GM12878 (cell line): ENCODE results near the gene SETBP1. TPM values are rescaled to one million over a fixed set of nuclear protein-coding genes. Genes with fewer than 3 reads are reported as not detected.

ENCODE experiments used
- BCL11A ChIP-seq: IDR thresholded peaks from 2 replicates; pipeline ENCODE4 v1.6.1; 2011; ENCODE audit warnings: low read depth, low read length
- BMI1 ChIP-seq: fragments of 450-650 bp; IDR thresholded peaks from 2 replicates; pipeline ENCODE4 v1.6.1; 2016; ENCODE audit warnings: mild to moderate bottlenecking, moderate library complexity, borderline replicate concordance
- DPF2 ChIP-seq: fragments of 450-650 bp; IDR thresholded peaks from 2 replicates; pipeline ENCODE4 v1.6.1; 2017; ENCODE audit warnings: mild to moderate bottlenecking
- EED ChIP-seq: sonication (generic); IDR thresholded peaks from 2 replicates; pipeline ENCODE4 v1.6.1; 2016; ENCODE audit warnings: antibody characterized with exemption, low read depth
- ETV6 ChIP-seq, 2 experiments: fragments of 450-650 bp in 1 of 2; IDR thresholded peaks in 1 of 2; conservative IDR thresholded peaks in 1 of 2; 2 replicates each; pipeline ENCODE4 v1.6.1; 2014; ENCODE audit warnings: antibody characterized with exemption in 1 of 2, borderline replicate concordance in 1 of 2, low read depth in 1 of 2, mild to moderate bottlenecking in 1 of 2, moderate library complexity in 1 of 2
- FOXM1 ChIP-seq: IDR thresholded peaks from 2 replicates; pipeline ENCODE4 v1.6.1; 2012; ENCODE audit warnings: low read depth, mild to moderate bottlenecking, inconsistent platforms, low read length, moderate library complexity
- HDAC2 ChIP-seq: fragments of 200-600 bp; sonication (generic); IDR thresholded peaks from 2 replicates; pipeline ENCODE4 v1.6.1; 2017
- IKZF2 ChIP-seq, 2 experiments: fragments of 450-650 bp; IDR thresholded peaks; 2 replicates each; pipeline ENCODE4 v1.6.1; 2017; ENCODE audit warnings: mild to moderate bottlenecking in 2 of 2, moderate library complexity in 2 of 2
- KLF5 ChIP-seq: fragments of 450-650 bp; IDR thresholded peaks from 2 replicates; pipeline ENCODE4 v1.6.1; 2014; ENCODE audit warnings: mild to moderate bottlenecking; ENCODE audit not compliant: partially characterized antibody
- PAX5 ChIP-seq: IDR thresholded peaks from 2 replicates; pipeline ENCODE4 v1.6.1; 2011; ENCODE audit warnings: low read depth, low read length, borderline replicate concordance
- PML ChIP-seq: IDR thresholded peaks from 2 replicates; pipeline ENCODE4 v1.6.1; 2012; ENCODE audit warnings: low read length, inconsistent platforms
- POU2F2 ChIP-seq: IDR thresholded peaks from 3 replicates; pipeline ENCODE4 v1.6.1; 2011; ENCODE audit warnings: low read depth, mild to moderate bottlenecking, low read length, borderline replicate concordance
- REST ChIP-seq: IDR thresholded peaks from 2 replicates; pipeline ENCODE4 v1.6.1; 2012; ENCODE audit warnings: mild to moderate bottlenecking, low read depth, low read length
- RFX5 ChIP-seq: IDR thresholded peaks from 2 replicates; pipeline ENCODE4 v1.6.1; 2011; ENCODE audit warnings: low read depth, low read length, improper control_type of control experiment
- SKIL ChIP-seq: fragments of 450-650 bp; IDR thresholded peaks from 2 replicates; pipeline ENCODE4 v1.6.1; 2017; ENCODE audit warnings: mild to moderate bottlenecking, low read depth, inconsistent platforms; ENCODE audit not compliant: poor library complexity, severe bottlenecking
- STAT3 ChIP-seq: IDR thresholded peaks from 2 replicates; pipeline ENCODE4 v1.6.1; 2011; ENCODE audit warnings: low read depth, low read length, improper control_type of control experiment
- TBL1XR1 ChIP-seq: IDR thresholded peaks from 2 replicates; pipeline ENCODE4 v1.6.1; 2012; ENCODE audit warnings: low read depth, low read length, improper control_type of control experiment
- ZNF687 ChIP-seq: fragments of 450-650 bp; IDR thresholded peaks from 2 replicates; pipeline ENCODE4 v1.6.1; 2017; ENCODE audit warnings: mild to moderate bottlenecking, moderate library complexity
- polyA plus RNA-seq, 11 experiments: library from polyadenylated mRNA; depleted of rRNA in 4 of 11; unstranded in 6 of 11; stranded (reverse) in 5 of 11; fragments of >200 nt; fragmentation: Nextera tagmentation in 4 of 11; fragmentation: Illumina TruSeq in 1 of 11; extraction: Ambion mirVana in 4 of 11; extraction: Trizol in 1 of 11; gene quantifications; 1 replicate in 1 of 11; 2 replicates in 10 of 11; pipeline versions ENCODE4 v1.2.1 to v1.2.3, GENCODE V29; 2011 to 2016; ENCODE audit warnings: inconsistent platforms in 2 of 11, missing spikeins in 2 of 11, low read depth in 1 of 11
- total RNA-seq, 4 experiments: library from RNA; depleted of rRNA in 3 of 4; stranded (reverse); fragments of >200 nt in 3 of 4; fragmentation: Illumina TruSeq in 1 of 4; extraction: Trizol in 1 of 4; gene quantifications; 2 replicates each; pipeline versions ENCODE4 v1.2.1 to v1.2.3, GENCODE V29; 2013 to 2021
- TF ChIP-seq, protein P1 (sequence below): IDR thresholded peaks from 2 replicates; pipeline ENCODE4 v1.6.1; 2012; ENCODE audit warnings: low read depth, low read length, improper control_type of control experiment

Gene SETBP1
- total and polyA plus RNA-seq, 10 of the 15 experiments (the other 5 are each of a cell fraction or from before 2014, with no cell fraction given): 0.99 to 29.7 (median 8.3) TPM

GRCh38 chr18:44758861-44759631, 78.4 kb downstream of the SETBP1 start (continued):
- peak; percentile 78; the same call in 2 of the 3 replicates for TF ChIP-seq POU2F2
- no peak for TF ChIP-seq REST
- TF ChIP-seq ZNF687: 0 out of 2 replicates have a peak, but pooled peaks have one; percentile 67
- peak; percentile 98 for TF ChIP-seq STAT3
- TF ChIP-seq EED: peak; percentile 96
- peak; percentile 99 for TF ChIP-seq SKIL
- TF ChIP-seq, protein P1, sequence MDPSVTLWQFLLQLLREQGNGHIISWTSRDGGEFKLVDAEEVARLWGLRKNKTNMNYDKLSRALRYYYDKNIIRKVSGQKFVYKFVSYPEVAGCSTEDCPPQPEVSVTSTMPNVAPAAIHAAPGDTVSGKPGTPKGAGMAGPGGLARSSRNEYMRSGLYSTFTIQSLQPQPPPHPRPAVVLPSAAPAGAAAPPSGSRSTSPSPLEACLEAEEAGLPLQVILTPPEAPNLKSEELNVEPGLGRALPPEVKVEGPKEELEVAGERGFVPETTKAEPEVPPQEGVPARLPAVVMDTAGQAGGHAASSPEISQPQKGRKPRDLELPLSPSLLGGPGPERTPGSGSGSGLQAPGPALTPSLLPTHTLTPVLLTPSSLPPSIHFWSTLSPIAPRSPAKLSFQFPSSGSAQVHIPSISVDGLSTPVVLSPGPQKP: 0 out of 2 replicates have a peak, but pooled peaks have one; percentile 7
- peak; percentile 93 for TF ChIP-seq PAX5
- peak; percentile 97 to 98 for TF ChIP-seq IKZF2 (IDR thresholded peaks at IDR 0.05)
- peak; percentile 98 for TF ChIP-seq BCL11A
- no peak for TF ChIP-seq HDAC2
- peak; percentile 92 for TF ChIP-seq BMI1
- TF ChIP-seq KLF5: peak; percentile 95
- peak; percentile 98 for TF ChIP-seq TBL1XR1
- peak; percentile 99 for TF ChIP-seq DPF2
- peak; percentile 93 for TF ChIP-seq PML
- TF ChIP-seq FOXM1: peak; percentile 99
- TF ChIP-seq ETV6 (conservative IDR thresholded peaks at IDR 0.05 in 1 of 2, IDR thresholded peaks at IDR 0.05 in 1 of 2; ENCODE audit: borderline replicate concordance in 1 of 2, low read depth in 1 of 2): peak in 1 of 2 experiments; percentile 95; a peak in 2 of 4 replicates
- no peak for TF ChIP-seq RFX5
